ENCODE results near the gene C12orf76. TPM values are rescaled to one million over a fixed set of nuclear protein-coding genes. Genes with fewer than 3 reads are reported as not detected.
A peak's percentile ranks its signal among the peaks of the same experiment; 100 is the strongest.

The C12orf76 gene
- total RNA-seq, 1 experiment from 2014 or later, result 14.2 TPM

DNA sequence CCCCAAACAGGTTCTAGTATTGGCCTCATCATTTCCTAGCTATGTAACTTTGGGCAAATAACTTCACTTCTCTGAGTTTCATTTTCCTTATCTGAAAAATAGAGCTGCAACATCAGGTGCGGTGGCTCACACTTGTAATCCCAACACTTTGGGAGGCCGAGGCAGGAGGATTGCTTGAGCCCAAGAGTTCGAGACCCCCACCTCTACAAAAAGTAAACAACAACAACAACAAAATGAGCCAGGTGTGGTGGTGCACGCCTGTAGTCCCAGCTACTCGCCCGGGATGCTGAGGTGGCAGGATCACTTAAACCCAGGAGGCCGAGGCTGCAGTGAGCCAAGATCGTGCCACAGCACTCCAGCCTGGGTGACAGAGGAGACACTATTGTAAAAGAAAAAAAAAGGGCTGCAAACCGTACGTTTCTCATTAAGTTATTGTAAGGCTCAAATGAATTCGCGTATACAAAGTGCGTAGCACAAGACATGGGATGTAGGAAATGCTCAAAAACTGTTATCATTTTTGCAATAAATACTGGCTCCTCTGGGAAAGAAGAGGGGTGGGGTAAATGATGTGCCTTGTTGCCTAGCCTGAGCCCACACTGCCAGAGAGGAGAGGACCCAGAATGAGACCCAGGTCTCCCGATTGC lies 903 bp downstream of the C12orf76 start:
- BruUV-seq (replicated peaks), result no TSS peak
- no peaks in the 10 kb centered on the region for H3K27me3 Mint-ChIP-seq (ENCODE audit: unreplicated experiment)
- no peaks in the 10 kb centered on the region for H3K9me3 Mint-ChIP-seq (ENCODE audit: low read depth, unreplicated experiment)
- intact Hi-C loops (cut with micrococcal nuclease; ENCODE audit: unreplicated experiment), result no loop called here
- H3K4me3 Mint-ChIP-seq (ENCODE audit: low read depth, unreplicated experiment), result peak overlapping the region; percentile 99
- no peak overlapping the region for H3K27ac Mint-ChIP-seq (ENCODE audit: unreplicated experiment)
- H3K4me1 Mint-ChIP-seq (ENCODE audit: low read depth, unreplicated experiment), result peaks cover 18% of the 10 kb centered on the region
- TF ChIP-seq, protein P1, sequence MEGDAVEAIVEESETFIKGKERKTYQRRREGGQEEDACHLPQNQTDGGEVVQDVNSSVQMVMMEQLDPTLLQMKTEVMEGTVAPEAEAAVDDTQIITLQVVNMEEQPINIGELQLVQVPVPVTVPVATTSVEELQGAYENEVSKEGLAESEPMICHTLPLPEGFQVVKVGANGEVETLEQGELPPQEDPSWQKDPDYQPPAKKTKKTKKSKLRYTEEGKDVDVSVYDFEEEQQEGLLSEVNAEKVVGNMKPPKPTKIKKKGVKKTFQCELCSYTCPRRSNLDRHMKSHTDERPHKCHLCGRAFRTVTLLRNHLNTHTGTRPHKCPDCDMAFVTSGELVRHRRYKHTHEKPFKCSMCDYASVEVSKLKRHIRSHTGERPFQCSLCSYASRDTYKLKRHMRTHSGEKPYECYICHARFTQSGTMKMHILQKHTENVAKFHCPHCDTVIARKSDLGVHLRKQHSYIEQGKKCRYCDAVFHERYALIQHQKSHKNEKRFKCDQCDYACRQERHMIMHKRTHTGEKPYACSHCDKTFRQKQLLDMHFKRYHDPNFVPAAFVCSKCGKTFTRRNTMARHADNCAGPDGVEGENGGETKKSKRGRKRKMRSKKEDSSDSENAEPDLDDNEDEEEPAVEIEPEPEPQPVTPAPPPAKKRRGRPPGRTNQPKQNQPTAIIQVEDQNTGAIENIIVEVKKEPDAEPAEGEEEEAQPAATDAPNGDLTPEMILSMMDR (IDR thresholded peaks at IDR 0.05; ENCODE audit: unreplicated experiment), result no peak
- peaks cover 35% of the 10 kb centered on the region for H3K36me3 Mint-ChIP-seq (ENCODE audit: insufficient read depth, unreplicated experiment)
- no peak for DNase-seq
- CTCF ChIA-PET, result no interaction called here

DNA sequence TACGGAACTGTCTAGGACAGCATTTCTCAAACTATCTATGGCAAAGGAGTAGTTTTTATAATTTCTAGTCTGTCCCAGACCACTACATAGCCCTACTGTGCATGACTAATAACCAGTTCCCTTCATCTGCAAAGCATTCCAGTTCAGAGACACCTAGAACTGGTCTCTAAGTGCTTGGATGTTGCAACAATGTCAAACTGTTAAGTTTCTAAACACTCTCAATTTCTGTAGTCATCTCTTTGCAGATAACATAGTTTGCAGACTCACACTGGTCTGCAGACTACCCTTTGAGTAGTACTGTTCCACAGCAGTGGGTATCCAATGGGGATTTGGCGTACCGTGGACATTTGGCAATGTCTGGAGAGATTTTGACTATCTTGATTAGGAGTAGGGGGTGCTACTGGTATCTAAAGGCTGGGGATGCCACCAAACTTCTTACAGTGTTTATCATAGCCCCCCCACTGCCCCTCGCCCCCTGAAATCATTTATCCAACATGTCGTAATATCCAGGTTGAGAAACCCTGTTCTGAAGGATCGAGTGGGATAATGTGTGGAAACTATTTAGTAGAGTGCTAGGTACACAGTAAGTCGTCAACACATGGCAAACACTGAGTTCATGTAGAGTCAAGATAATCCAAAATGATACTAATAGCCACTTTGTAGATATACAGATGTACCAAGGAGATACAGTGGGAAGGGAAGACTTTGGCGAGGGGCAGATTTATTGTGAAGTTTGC lies 1.7 kb downstream of the C12orf76 start:
- H3K36me3 Mint-ChIP-seq (ENCODE audit: insufficient read depth, unreplicated experiment), result peaks cover 40% of the 10 kb centered on the region
- no peak overlapping the region for H3K27ac Mint-ChIP-seq (ENCODE audit: unreplicated experiment)
- no peaks in the 10 kb centered on the region for H3K27me3 Mint-ChIP-seq (ENCODE audit: unreplicated experiment)
- no TSS peak for BruUV-seq (replicated peaks)
- H3K9me3 Mint-ChIP-seq (ENCODE audit: low read depth, unreplicated experiment), result no peaks in the 10 kb centered on the region
- no peak for DNase-seq
- CTCF ChIA-PET, result no interaction called here
- peak overlapping the region; percentile 99 for H3K4me3 Mint-ChIP-seq (ENCODE audit: low read depth, unreplicated experiment)
- TF ChIP-seq, protein P1 (IDR thresholded peaks at IDR 0.05; ENCODE audit: unreplicated experiment), result no peak
- peaks cover 18% of the 10 kb centered on the region for H3K4me1 Mint-ChIP-seq (ENCODE audit: low read depth, unreplicated experiment)
- intact Hi-C loops (cut with micrococcal nuclease; ENCODE audit: unreplicated experiment), result no loop called here

DNA sequence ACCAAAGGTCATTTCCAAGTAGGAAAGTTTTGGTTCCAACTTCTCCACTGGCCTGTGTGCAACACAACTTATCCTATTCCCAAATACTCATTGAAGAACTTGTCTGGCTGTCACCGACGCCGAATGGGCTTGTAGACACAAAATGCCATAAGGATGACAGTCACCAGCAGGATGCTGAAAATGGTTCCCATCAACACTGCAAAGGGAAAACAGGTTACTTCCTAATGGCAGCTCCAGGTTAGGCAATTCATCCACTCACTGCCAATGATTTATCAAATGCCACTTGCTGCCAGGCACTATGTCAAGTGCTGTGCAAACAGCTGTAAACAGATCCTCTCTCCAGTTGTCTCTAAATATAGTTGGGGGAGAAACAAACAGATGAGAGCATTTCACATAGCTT lies 6.1 kb downstream of the C12orf76 start:
- no TSS peak for BruUV-seq (replicated peaks)
- H3K4me3 Mint-ChIP-seq (ENCODE audit: low read depth, unreplicated experiment), result no peak overlapping the region
- intact Hi-C loops (cut with micrococcal nuclease; ENCODE audit: unreplicated experiment), result loop anchor here (5.0 kb wide), 1 partner anchor 390 kb away; no protein-coding TSS in a partner anchor
- peaks cover 34% of the 10 kb centered on the region for H3K4me1 Mint-ChIP-seq (ENCODE audit: low read depth, unreplicated experiment)
- no peaks in the 10 kb centered on the region for H3K27me3 Mint-ChIP-seq (ENCODE audit: unreplicated experiment)
- CTCF ChIA-PET, result interaction anchor here (0.8 kb wide), 2 partner anchors 41 to 389 kb away, joined by 3 to 6 read pairs; no protein-coding TSS in a partner anchor
- DNase-seq, result no peak
- TF ChIP-seq, protein P1 (IDR thresholded peaks at IDR 0.05; ENCODE audit: unreplicated experiment), result no peak
- peaks cover 43% of the 10 kb centered on the region for H3K36me3 Mint-ChIP-seq (ENCODE audit: insufficient read depth, unreplicated experiment)
- no peak overlapping the region for H3K27ac Mint-ChIP-seq (ENCODE audit: unreplicated experiment)
- no peaks in the 10 kb centered on the region for H3K9me3 Mint-ChIP-seq (ENCODE audit: low read depth, unreplicated experiment)

DNA sequence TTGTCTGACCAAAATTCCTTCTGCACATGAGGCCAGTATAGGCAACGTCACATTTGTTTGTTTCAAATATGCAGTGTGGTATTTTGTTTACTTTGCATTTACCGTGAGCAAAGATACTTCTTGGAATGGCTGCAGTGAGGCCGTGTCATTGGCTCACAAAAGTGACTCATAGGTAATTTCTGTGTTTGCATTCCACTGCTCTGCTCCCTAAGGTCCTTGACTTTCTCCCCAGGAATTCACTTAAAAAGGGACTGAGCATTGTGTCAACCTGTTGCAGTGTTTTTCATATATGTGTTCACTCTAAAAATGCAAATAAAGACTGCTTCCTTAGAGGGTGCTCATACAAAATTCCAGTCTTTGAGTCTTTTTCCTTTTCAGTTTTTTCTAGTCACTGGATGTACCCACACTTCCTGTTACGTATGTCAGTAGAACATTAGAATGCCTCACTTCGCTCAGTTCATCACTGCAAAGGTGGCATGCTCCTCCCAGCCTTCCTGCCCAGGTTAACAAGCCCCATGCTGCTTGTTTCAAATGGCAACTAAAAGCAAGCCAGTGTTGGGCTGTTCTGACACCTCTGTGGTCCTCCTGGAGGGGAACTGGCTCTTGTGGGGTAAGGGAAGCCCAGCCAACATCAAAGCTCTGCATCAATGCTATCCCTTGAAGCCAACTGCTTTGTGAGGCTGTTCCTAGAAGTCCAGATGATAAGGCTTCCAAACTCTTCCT lies 9.1 kb downstream of the C12orf76 start:
- CTCF ChIA-PET, result interaction anchor here (0.6 to 0.7 kb wide), 3 partner anchors 41 to 928 kb away, joined by 3 read pairs; no protein-coding TSS in a partner anchor
- intact Hi-C loops (cut with micrococcal nuclease; ENCODE audit: unreplicated experiment), result loop anchor here (5.0 kb wide), 1 partner anchor 37 kb away; no protein-coding TSS in a partner anchor
- Mint-ChIP-seq H3K27me3 (ENCODE audit: unreplicated experiment) (no peaks in the 10 kb centered on the region), H3K4me3 (ENCODE audit: low read depth, unreplicated experiment) (peak overlapping the region; percentile 70), H3K36me3 (ENCODE audit: insufficient read depth, unreplicated experiment) (peaks cover 47% of the 10 kb centered on the region), H3K4me1 (ENCODE audit: low read depth, unreplicated experiment) (peaks cover 34% of the 10 kb centered on the region), H3K27ac (ENCODE audit: unreplicated experiment) (peak overlapping the region; percentile 98), H3K9me3 (ENCODE audit: low read depth, unreplicated experiment) (no peaks in the 10 kb centered on the region)
- TF ChIP-seq, protein P1 (IDR thresholded peaks at IDR 0.05; ENCODE audit: unreplicated experiment), result no peak
- DNase-seq, result peak; percentile 62
- BruUV-seq (replicated peaks), result TSS peak; percentile 30

Measured in Calu3 (cell line).